Epithelial cell of proximal tubule (primary cell): ENCODE data around the gene ECI1. TPM values are rescaled to one million over a fixed set of nuclear protein-coding genes. Genes with fewer than 3 reads are reported as not detected.

ENCODE experiments used
- DNase-seq: peaks from one replicate; pipeline ENCODE4 v3.0.0-alpha.2; 2011; ENCODE audit warnings: low read depth
- H3K4me3 ChIP-seq: 2 replicates; pipeline ENCODE4 v1.5.1; 2011; ENCODE audit warnings: low read depth, mild to moderate bottlenecking, low read length
- CTCF ChIP-seq: conservative IDR thresholded peaks from 2 replicates; pipeline ENCODE4 v1.5.1; 2012; ENCODE audit warnings: low read depth, mild to moderate bottlenecking, low read length
- total RNA-seq: library from RNA; depleted of rRNA; stranded (reverse); fragments of >200 nt; gene quantifications from 2 replicates; pipeline ENCODE4 v1.2.3, GENCODE V29; 2015

The ECI1 gene
- total RNA-seq, 1 donor from 2014 or later, result 94.6 TPM

- TF ChIP-seq CTCF, result no peak
- H3K4me3 ChIP-seq, result no peak overlapping the region
- no peak for DNase-seq
Measured at GRCh38 chr16:2190659-2191445, 60.5 kb downstream of the ECI1 start.

- no peak for DNase-seq
- TF ChIP-seq CTCF, result no peak
- no peak overlapping the region for H3K4me3 ChIP-seq
Measured at GRCh38 chr16:2190002-2190658, 61.3 kb downstream of the ECI1 start.

Other genes with a start within 250 kb of the ECI1 start
- gene ZNF598, start 241.8 kb downstream of the ECI1 start, total RNA-seq, result 48.8 and 66.9 TPM in 2 replicates
- 0.46 and 2.4 TPM in 2 replicates for gene NPW, start 231.8 kb downstream of the ECI1 start, total RNA-seq
- 29.9 and 42.2 TPM in 2 replicates for gene NHERF2, start 224.7 kb downstream of the ECI1 start, total RNA-seq
- gene NTHL1, start 203.8 kb downstream of the ECI1 start, total RNA-seq, result 61.2 and 62.8 TPM in 2 replicates
- gene TSC2, start 203.6 kb downstream of the ECI1 start, total RNA-seq, result 30.7 and 64.1 TPM in 2 replicates
- gene PKD1, start 115.7 kb downstream of the ECI1 start, total RNA-seq, result 50.6 and 80.2 TPM in 2 replicates
- gene RAB26, start 103.0 kb downstream of the ECI1 start, total RNA-seq, result 2.3 and 11.6 TPM in 2 replicates
- 48.6 and 63.9 TPM in 2 replicates for gene TRAF7, start 95.8 kb downstream of the ECI1 start, total RNA-seq
- 0.07 and 0.12 TPM in 2 replicates for gene CASKIN1, start 55.0 kb downstream of the ECI1 start, total RNA-seq
- 98.2 and 134 TPM in 2 replicates for gene MLST8, start 46.1 kb downstream of the ECI1 start, total RNA-seq
- gene BRICD5, start 40.7 kb downstream of the ECI1 start, total RNA-seq, result 5.3 and 10.1 TPM in 2 replicates
- 29.3 and 58.3 TPM in 2 replicates for gene PGP, start 36.7 kb downstream of the ECI1 start, total RNA-seq
- 33.7 and 36.4 TPM in 2 replicates for gene E4F1, start 28.0 kb downstream of the ECI1 start, total RNA-seq
- gene DNASE1L2, start 15.1 kb downstream of the ECI1 start, total RNA-seq, result 0.07 and 0.52 TPM in 2 replicates
- 231 and 305 TPM in 2 replicates for gene RNPS1, start 16.5 kb upstream of the ECI1 start, total RNA-seq
- gene ABCA3, start 89.1 kb upstream of the ECI1 start, total RNA-seq, result 8.4 and 17.1 TPM in 2 replicates
- gene CCNF, start 177.9 kb upstream of the ECI1 start, total RNA-seq, result 47.5 and 53.4 TPM in 2 replicates
- gene TEDC2, start 208.5 kb upstream of the ECI1 start, total RNA-seq, result 26.0 and 40.4 TPM in 2 replicates
- 0.23 TPM in 1 of 2 replicates, not detected in the other for gene NTN3, start 219.7 kb upstream of the ECI1 start, total RNA-seq
- 7.8 and 9.1 TPM in 2 replicates for gene TBC1D24, start 223.5 kb upstream of the ECI1 start, total RNA-seq